H54 (cell line): Measurements from ENCODE around the gene EMSY.
"Not testable (repeated sequence)": the region's sequence is repeated elsewhere in the genome, so short reads cannot be mapped to it uniquely, and the experiment has no call there.

Experiments used
- DNase-seq: peaks from one replicate; pipeline ENCODE4 v3.0.0; 2011; ENCODE audit warnings: low spot score, mixed read lengths; ENCODE audit not compliant: insufficient read length
- FAIRE-seq: peaks from 3 replicates; lab custom pipeline; 2011; peaks lifted over from hg19 to GRCh38; lab: Jason Lieb, UNC
- POLR2A ChIP-seq: IDR thresholded peaks from 2 replicates; pipeline ENCODE4 v1.6.1; 2011; ENCODE audit warnings: low read depth, mild to moderate bottlenecking, low read length

Gene EMSY

GRCh38 chr11:76577226-76577920 lies 132.6 kb downstream of the EMSY start:
- peak; percentile 95 for DNase-seq
- TF ChIP-seq POLR2A = peak; percentile 28; the same call in 1 of the 2 replicates
- no peak for FAIRE-seq

GRCh38 chr11:76577921-76578653 lies 133.3 kb downstream of the EMSY start:
- no peak for TF ChIP-seq POLR2A
- DNase-seq (no peak), FAIRE-seq (no peak)

GRCh38 chr11:76578654-76579055 lies 133.8 kb downstream of the EMSY start:
- FAIRE-seq (no peak), DNase-seq (no peak)
- no peak for TF ChIP-seq POLR2A

- DNase-seq (no peak), FAIRE-seq (no peak)
- no peak for TF ChIP-seq POLR2A
Observed at GRCh38 chr11:76579056-76579751, 134.4 kb downstream of the EMSY start.

GRCh38 chr11:76579752-76580151 lies 134.9 kb downstream of the EMSY start:
- FAIRE-seq (no peak), DNase-seq (no peak)
- no peak for TF ChIP-seq POLR2A

GRCh38 chr11:76582471-76582870 lies 137.7 kb downstream of the EMSY start:
- not testable (repeated sequence) for DNase-seq, FAIRE-seq

GRCh38 chr11:76587820-76588454 lies 143.1 kb downstream of the EMSY start:
- no peak for FAIRE-seq
- TF ChIP-seq POLR2A = no peak
- DNase-seq = no peak

GRCh38 chr11:76588455-76589325 lies 143.9 kb downstream of the EMSY start:
- FAIRE-seq (no peak), DNase-seq (no peak)
- no peak for TF ChIP-seq POLR2A

- DNase-seq (no peak), FAIRE-seq (no peak)
- TF ChIP-seq POLR2A = no peak
Observed at GRCh38 chr11:76589477-76589876, 144.7 kb downstream of the EMSY start.

GRCh38 chr11:76589964-76590950 lies 145.4 kb downstream of the EMSY start:
- DNase-seq (no peak), FAIRE-seq (no peak)

GRCh38 chr11:76591416-76591815 lies 146.6 kb downstream of the EMSY start:
- DNase-seq = no peak
- no peak for TF ChIP-seq POLR2A
- FAIRE-seq = no peak

More at GRCh38 chr11:76589964-76590950, 145.4 kb downstream of the EMSY start:
- TF ChIP-seq POLR2A = no peak

GRCh38 chr11:76592025-76592914 lies 147.5 kb downstream of the EMSY start:
- no peak for FAIRE-seq
- no peak for DNase-seq
- TF ChIP-seq POLR2A = no peak
